K562 (cell line): ENCODE data around the gene USP37. TPM values are rescaled to one million over a fixed set of nuclear protein-coding genes. Genes with fewer than 3 reads are reported as not detected.

Source experiments
- BRCA1 ChIP-seq, 2 experiments: fragments of 450-650 bp in 1 of 2; sonication (generic) in 1 of 2; formaldehyde crosslinking in 1 of 2; IDR thresholded peaks; 2 replicates each; pipeline versions ENCODE4 v1.5.0 to v1.6.1; 2017 to 2020; ENCODE audit warnings: mild to moderate bottlenecking in 1 of 2, missing genetic modification reagents in 1 of 2
- CHD1 ChIP-seq: fragments of 200-600 bp; sonication (generic); IDR thresholded peaks from one replicate; pipeline ENCODE4 v1.6.1; 2012; ENCODE audit warnings: mild to moderate bottlenecking, moderate library complexity, low read length, inconsistent platforms
- CREM ChIP-seq: IDR thresholded peaks from 2 replicates; pipeline ENCODE4 v1.6.1; 2014; ENCODE audit warnings: antibody characterized with exemption, low read depth
- CXXC5 ChIP-seq: fragments of 250-450 bp; sonication (Bioruptor Pico); IDR thresholded peaks from 2 replicates; pipeline ENCODE4 v1.8.0; 2022; ENCODE audit warnings: inconsistent platforms, mild to moderate bottlenecking, moderate library complexity
- EHMT2 ChIP-seq: fragments of 450-650 bp; IDR thresholded peaks from 2 replicates; pipeline ENCODE4 v1.6.1; 2018; ENCODE audit warnings: antibody characterized with exemption
- ELF4 ChIP-seq: fragments of 450-650 bp; formaldehyde crosslinking; IDR thresholded peaks from 2 replicates; pipeline ENCODE4 v1.4.0; 2022; ENCODE audit warnings: missing genetic modification characterization
- GATAD2B ChIP-seq: fragments of 450-650 bp; IDR thresholded peaks from 2 replicates; pipeline ENCODE4 v1.6.1; 2017; ENCODE audit warnings: mild to moderate bottlenecking, borderline replicate concordance
- HES1 ChIP-seq: fragments of 450-650 bp; IDR thresholded peaks from 2 replicates; pipeline ENCODE4 v1.6.1; 2016; ENCODE audit warnings: low read depth, mild to moderate bottlenecking, moderate library complexity
- HNRNPL ChIP-seq: fragments of 200-400 bp; formaldehyde crosslinking; IDR thresholded peaks from 2 replicates; pipeline ENCODE4 v1.6.1; 2017; ENCODE audit warnings: low read depth, mild to moderate bottlenecking, low read length
- HOXB6 ChIP-seq: fragments of 250-450 bp; sonication (Bioruptor Pico); IDR thresholded peaks from 2 replicates; pipeline ENCODE4 v1.5.1; 2022; ENCODE audit warnings: mild to moderate bottlenecking, borderline replicate concordance
- KDM1A ChIP-seq, 2 experiments: fragments of 450-650 bp; IDR thresholded peaks; 2 replicates each; pipeline ENCODE4 v1.6.1; 2016; ENCODE audit warnings: mild to moderate bottlenecking in 2 of 2
- MTA3 ChIP-seq: fragments of 450-650 bp; formaldehyde crosslinking; IDR thresholded peaks from 2 replicates; pipeline ENCODE4 v1.6.1; 2017; ENCODE audit warnings: mild to moderate bottlenecking, borderline replicate concordance
- PATZ1 ChIP-seq: fragments of 250-450 bp; sonication (Bioruptor Pico); IDR thresholded peaks from 2 replicates; pipeline ENCODE4 v1.5.0; 2020; ENCODE audit warnings: mild to moderate bottlenecking, borderline replicate concordance
- PRDM10 ChIP-seq: fragments of 450-650 bp; IDR thresholded peaks from 2 replicates; pipeline ENCODE4 v1.6.1; 2018; ENCODE audit not compliant: partially characterized antibody
- RBM17 ChIP-seq: fragments of 200-400 bp; formaldehyde crosslinking; IDR thresholded peaks from 2 replicates; pipeline ENCODE4 v1.6.1; 2017; ENCODE audit warnings: low read depth, mild to moderate bottlenecking, low read length, borderline replicate concordance
- SOX6 ChIP-seq: fragments of 450-650 bp; IDR thresholded peaks from 2 replicates; pipeline ENCODE4 v1.6.1; 2014; ENCODE audit warnings: mild to moderate bottlenecking
- ZBTB17 ChIP-seq: fragments of 450-650 bp; formaldehyde crosslinking; IDR thresholded peaks from 2 replicates; pipeline ENCODE4 v1.4.0; 2020; ENCODE audit warnings: mild to moderate bottlenecking
- ZNF12 ChIP-seq: sonication (generic); formaldehyde crosslinking; IDR thresholded peaks from 2 replicates; pipeline ENCODE4 v1.4.0; 2020; ENCODE audit warnings: mild to moderate bottlenecking, missing genetic modification reagents
- ZNF274 ChIP-seq: IDR thresholded peaks from 2 replicates; pipeline ENCODE4 v1.6.1; 2011; ENCODE audit warnings: low read depth, mild to moderate bottlenecking, low read length, moderate library complexity, borderline replicate concordance
- ZNF280A ChIP-seq: fragments of 450-650 bp; IDR thresholded peaks from 2 replicates; pipeline ENCODE4 v1.6.1; 2018; ENCODE audit warnings: mild to moderate bottlenecking, low read depth; ENCODE audit not compliant: partially characterized antibody
- ZSCAN32 ChIP-seq: fragments of 450-650 bp; formaldehyde crosslinking; IDR thresholded peaks from 2 replicates; pipeline ENCODE4 v1.4.0; 2020; ENCODE audit warnings: mild to moderate bottlenecking, moderate library complexity
- polyA plus RNA-seq, 8 experiments: library from polyadenylated mRNA; depleted of rRNA in 4 of 8; stranded (reverse) in 5 of 8; unstranded in 3 of 8; fragments of >200 nt; fragmentation: Nextera tagmentation in 2 of 8; fragmentation: Illumina TruSeq in 1 of 8; extraction: Ambion mirVana in 2 of 8; extraction: Trizol in 1 of 8; gene quantifications; 2 replicates each; pipeline versions ENCODE4 v1.2.1 to v1.2.3, GENCODE V29; 2011 to 2014; ENCODE audit warnings: inconsistent platforms in 1 of 8, missing spikeins in 1 of 8
- total RNA-seq, 7 experiments: library from RNA; depleted of rRNA in 6 of 7; stranded (reverse); fragments of >200 nt in 6 of 7; fragmentation: Illumina TruSeq in 2 of 7; extraction: Trizol in 2 of 7; gene quantifications; 2 replicates each; pipeline versions ENCODE4 v1.2.1 to v1.2.3, GENCODE V29; 2011 to 2021; ENCODE audit warnings: low replicate concordance in 1 of 7

Gene USP37
- total and polyA plus RNA-seq, 9 of the 15 experiments (the other 6 are each of a cell fraction or from before 2014, with no cell fraction given): 2.0 to 14.2 (median 8.5) TPM

- TF ChIP-seq PRDM10 (no peak), SOX6 (no peak), ZBTB17 (peak; percentile 26; the same call in 1 of the 2 replicates), ELF4 (CRISPR knock-in tag) (peak; percentile 55), ZNF274 (no peak), CREM (peak; percentile 30; the same call in 1 of the 2 replicates), CHD1 (no peak), HNRNPL (0 out of 2 replicates have a peak, but pooled peaks have one; percentile 57), ZNF280A (no peak), GATAD2B (peak; percentile 53; the same call in 1 of the 2 replicates), RBM17 (no peak), EHMT2 (no peak), ZNF12 (CRISPR knock-in tag) (no peak), MTA3 (peak; percentile 24; the same call in 1 of the 2 replicates), BRCA1 (IDR thresholded peaks at IDR 0.05) (no peak), BRCA1 (CRISPR knock-in tag; IDR thresholded peaks at IDR 0.05) (no peak), KDM1A (IDR thresholded peaks at IDR 0.05) (no peak), PATZ1 (CRISPR knock-in tag) (0 out of 2 replicates have a peak, but pooled peaks have one; percentile 28), HOXB6 (no peak), ZSCAN32 (CRISPR knock-in tag) (peak; percentile 69; the same call in 1 of the 2 replicates), HES1 (no peak), CXXC5 (CRISPR knock-in tag) (peak; percentile 47)
Measured at GRCh38 chr2:218406209-218406948, 161.8 kb downstream of the USP37 start (continued).
